Urothelium cell line (cell line): ENCODE measurements around the gene RAB41.
"Not testable (repeated sequence)": the region's sequence is repeated elsewhere in the genome, so short reads cannot be mapped to it uniquely, and the experiment has no call there.

Experiments used
- DNase-seq: peaks from one replicate; pipeline ENCODE4 v3.0.0; 2011; ENCODE audit warnings: low spot score, mixed read lengths
- FAIRE-seq: peaks from 2 replicates; lab custom pipeline; 2011; peaks lifted over from hg19 to GRCh38; lab: Jason Lieb, UNC

RAB41 gene

GRCh38 chrX:70281951-70282350 lies at the start of gene RAB41:
Gene RAB41, plus strand, starts transcription at chrX:70282172. Its CDS starts 46 bp downstream, at chrX:70282218.
- FAIRE-seq: no peak

GRCh38 chrX:70234355-70234754 lies 47.6 kb upstream of the RAB41 start, which contains the start of gene AWAT1:
Gene AWAT1, plus strand, starts transcription at chrX:70234655. Its CDS starts 41 bp downstream, at chrX:70234696.
- no peak for DNase-seq
- no peak for FAIRE-seq

More at GRCh38 chrX:70281951-70282350, at the start of gene RAB41:
- DNase-seq: no peak

- DNase-seq (no peak), FAIRE-seq (no peak)
Observed at GRCh38 chrX:70240751-70241150, 41.2 kb upstream of the RAB41 start.

- DNase-seq (no peak), FAIRE-seq (no peak)
Observed at GRCh38 chrX:70241501-70241900, 40.5 kb upstream of the RAB41 start.

GRCh38 chrX:70243601-70244000 lies 38.4 kb upstream of the RAB41 start:
- FAIRE-seq, DNase-seq: not testable (repeated sequence)

- DNase-seq: no peak
- FAIRE-seq: no peak
Observed at GRCh38 chrX:70244881-70245280, 37.1 kb upstream of the RAB41 start.

GRCh38 chrX:70247252-70247651 lies 34.7 kb upstream of the RAB41 start:
- no peak for FAIRE-seq
- DNase-seq: no peak

- no peak for FAIRE-seq
- no peak for DNase-seq
Observed at GRCh38 chrX:70252491-70252890, 29.5 kb upstream of the RAB41 start.

GRCh38 chrX:70253377-70254062 lies 28.5 kb upstream of the RAB41 start:
- peak; percentile 36 for DNase-seq
- no peak for FAIRE-seq

- peak; percentile 30 for DNase-seq
- no peak for FAIRE-seq
Observed at GRCh38 chrX:70254063-70254400, 27.9 kb upstream of the RAB41 start.

- FAIRE-seq: no peak
- no peak for DNase-seq
Observed at GRCh38 chrX:70254909-70255308, 27.1 kb upstream of the RAB41 start.

- FAIRE-seq: no peak
- no peak for DNase-seq
Observed at GRCh38 chrX:70255452-70255851, 26.5 kb upstream of the RAB41 start.

- DNase-seq (no peak), FAIRE-seq (no peak)
Observed at GRCh38 chrX:70257423-70258288, 24.3 kb upstream of the RAB41 start.

- no peak for FAIRE-seq
Observed at GRCh38 chrX:70260104-70260503, 21.9 kb upstream of the RAB41 start, which contains the start of gene P2RY4. Gene P2RY4, minus strand, starts transcription at chrX:70260204. Its CDS starts 580 bp downstream, at chrX:70259624.

GRCh38 chrX:70262952-70263567 lies 18.9 kb upstream of the RAB41 start:
- FAIRE-seq: no peak
- DNase-seq: peak; percentile 64

More at GRCh38 chrX:70260104-70260503, 21.9 kb upstream of the RAB41 start, which contains the start of gene P2RY4:
- no peak for DNase-seq

GRCh38 chrX:70264784-70265183 lies 17.2 kb upstream of the RAB41 start:
- no peak for DNase-seq
- no peak for FAIRE-seq

- FAIRE-seq (no peak), DNase-seq (no peak)
Observed at GRCh38 chrX:70268034-70268433, 13.9 kb upstream of the RAB41 start, which contains the start of gene ARR3. Gene ARR3, plus strand, starts transcription at chrX:70268334. Its CDS starts 1,052 bp downstream, at chrX:70269386.

- FAIRE-seq, DNase-seq: not testable (repeated sequence)
Observed at GRCh38 chrX:70274029-70274428, 7.9 kb upstream of the RAB41 start.

- FAIRE-seq: no peak
- DNase-seq: no peak
Observed at GRCh38 chrX:70279081-70279480, 2.9 kb upstream of the RAB41 start.

- FAIRE-seq: no peak
- DNase-seq: no peak
Observed at GRCh38 chrX:70280573-70280972, 1.4 kb upstream of the RAB41 start.

GRCh38 chrX:70289168-70289792 lies 7.3 kb downstream of the RAB41 start:
- FAIRE-seq: no peak

More at GRCh38 chrX:70289168-70289792, 7.3 kb downstream of the RAB41 start:
- no peak for DNase-seq
